HEK293 (cell line): ENCODE results near the gene LRP2BP.

Experiments used
- BCL11A ChIP-seq: fragments of 450-650 bp; formaldehyde crosslinking; IDR thresholded peaks from 2 replicates; pipeline ENCODE4 v1.5.1; 2016; ENCODE audit warnings: low read depth, missing biosample characterization, missing genetic modification characterization
- MEIS1 ChIP-seq: sonication (generic); formaldehyde crosslinking; IDR thresholded peaks from 2 replicates; pipeline ENCODE4 v1.8.1; 2022; ENCODE audit warnings: missing genetic modification reagents, mild to moderate bottlenecking, borderline replicate concordance
- REPIN1 ChIP-seq: fragments of 450-650 bp; formaldehyde crosslinking; IDR thresholded peaks from 2 replicates; pipeline ENCODE4 v1.5.1; 2017; ENCODE audit warnings: missing biosample characterization, missing genetic modification characterization, low read depth
- ZNF114 ChIP-seq: fragments of 450-650 bp; formaldehyde crosslinking; IDR thresholded peaks from 2 replicates; pipeline ENCODE4 v1.5.0; 2017; ENCODE audit warnings: missing biosample characterization, missing genetic modification characterization
- ZNF350 ChIP-seq: fragments of 450-650 bp; formaldehyde crosslinking; IDR thresholded peaks from 2 replicates; pipeline ENCODE4 v1.5.0; 2017; ENCODE audit warnings: missing biosample characterization, mild to moderate bottlenecking, missing genetic modification characterization
- TF ChIP-seq, protein P1 (sequence below): fragments of 450-650 bp; formaldehyde crosslinking; IDR thresholded peaks from 2 replicates; pipeline ENCODE4 v1.5.1; 2016; ENCODE audit warnings: missing biosample characterization, missing genetic modification characterization

DNA sequence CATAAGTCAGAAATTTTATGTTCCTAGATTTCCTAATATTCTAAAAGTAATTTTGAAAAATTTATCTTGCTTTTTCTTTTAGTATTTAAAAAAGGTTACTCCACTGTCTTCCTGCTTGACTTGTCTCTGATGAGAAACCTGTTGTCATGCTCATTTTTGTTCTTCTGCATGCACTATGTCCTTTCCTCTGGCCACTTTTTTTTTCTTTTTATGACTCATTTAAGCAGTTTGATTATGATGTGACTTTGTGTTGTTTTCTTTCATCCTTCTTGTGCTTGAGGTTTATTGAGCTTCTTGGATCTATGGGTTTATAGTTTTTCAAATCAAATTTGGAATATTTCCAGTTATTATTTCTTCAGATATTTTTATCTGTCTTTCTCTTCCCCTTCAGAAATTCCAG is 42.1 kb upstream of the LRP2BP start:
- TF ChIP-seq, protein P1, sequence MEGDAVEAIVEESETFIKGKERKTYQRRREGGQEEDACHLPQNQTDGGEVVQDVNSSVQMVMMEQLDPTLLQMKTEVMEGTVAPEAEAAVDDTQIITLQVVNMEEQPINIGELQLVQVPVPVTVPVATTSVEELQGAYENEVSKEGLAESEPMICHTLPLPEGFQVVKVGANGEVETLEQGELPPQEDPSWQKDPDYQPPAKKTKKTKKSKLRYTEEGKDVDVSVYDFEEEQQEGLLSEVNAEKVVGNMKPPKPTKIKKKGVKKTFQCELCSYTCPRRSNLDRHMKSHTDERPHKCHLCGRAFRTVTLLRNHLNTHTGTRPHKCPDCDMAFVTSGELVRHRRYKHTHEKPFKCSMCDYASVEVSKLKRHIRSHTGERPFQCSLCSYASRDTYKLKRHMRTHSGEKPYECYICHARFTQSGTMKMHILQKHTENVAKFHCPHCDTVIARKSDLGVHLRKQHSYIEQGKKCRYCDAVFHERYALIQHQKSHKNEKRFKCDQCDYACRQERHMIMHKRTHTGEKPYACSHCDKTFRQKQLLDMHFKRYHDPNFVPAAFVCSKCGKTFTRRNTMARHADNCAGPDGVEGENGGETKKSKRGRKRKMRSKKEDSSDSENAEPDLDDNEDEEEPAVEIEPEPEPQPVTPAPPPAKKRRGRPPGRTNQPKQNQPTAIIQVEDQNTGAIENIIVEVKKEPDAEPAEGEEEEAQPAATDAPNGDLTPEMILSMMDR = no peak
- TF ChIP-seq BCL11A (no peak), ZNF114 (tag by site-specific recombination) (no peak), ZNF350 (no peak), MEIS1 (CRISPR knock-in tag) (no peak), REPIN1 (tag by site-specific recombination) (no peak)
